K562 (cell line): Measurements from ENCODE around the gene PPP1R37.

ENCODE experiments used
- JUNB ChIP-seq: fragments of 450-650 bp; formaldehyde crosslinking; conservative IDR thresholded peaks from 2 replicates; pipeline ENCODE4 v1.4.0; 2020; ENCODE audit warnings: mild to moderate bottlenecking
- RAD51 ChIP-seq: fragments of 450-650 bp; IDR thresholded peaks from 2 replicates; pipeline ENCODE4 v1.7.1; 2016; ENCODE audit warnings: low read depth, mild to moderate bottlenecking, borderline replicate concordance
- RCOR1 ChIP-seq, 2 experiments: IDR thresholded peaks; 2 replicates each; pipeline ENCODE4 v1.6.1; 2012; ENCODE audit warnings: low read depth in 2 of 2, low read length in 2 of 2, borderline replicate concordance in 1 of 2, improper control_type of control experiment in 1 of 2
- SIN3B ChIP-seq: fragments of 450-650 bp; IDR thresholded peaks from 2 replicates; pipeline ENCODE4 v1.6.1; 2017; ENCODE audit warnings: low read depth, mild to moderate bottlenecking, moderate library complexity
- TF ChIP-seq, protein P1 (sequence below): fragments of 250-450 bp; sonication (Bioruptor Pico); IDR thresholded peaks from 2 replicates; pipeline ENCODE4 v1.4.0; 2020; ENCODE audit warnings: mild to moderate bottlenecking, moderate library complexity

DNA sequence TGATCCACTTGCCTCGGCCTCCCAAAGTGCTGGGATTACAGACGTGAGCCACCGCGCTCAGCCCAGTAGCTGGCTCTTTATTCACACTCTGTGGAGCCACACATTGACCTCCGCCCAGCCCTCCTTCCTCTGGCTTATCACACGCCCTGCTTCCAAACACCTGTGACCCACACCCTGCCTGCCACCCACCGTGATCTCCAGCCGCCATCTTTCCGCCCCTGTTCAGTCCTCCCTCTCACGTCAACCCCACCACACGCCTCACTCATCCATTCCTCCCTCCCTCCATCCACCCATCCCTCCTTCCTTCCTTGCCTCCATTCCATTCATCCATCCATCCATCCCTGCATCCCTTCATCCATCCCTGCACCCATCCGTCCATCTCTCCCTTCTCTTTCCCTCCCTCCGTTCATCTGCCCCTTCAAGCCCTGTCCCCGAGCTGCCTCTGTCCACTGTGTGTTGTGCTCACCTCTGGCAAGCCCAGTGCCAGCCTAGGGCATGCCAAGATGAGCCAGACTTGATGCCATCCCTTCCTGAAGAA lies 34.3 kb upstream of the PPP1R37 start:
- TF ChIP-seq, protein P1, sequence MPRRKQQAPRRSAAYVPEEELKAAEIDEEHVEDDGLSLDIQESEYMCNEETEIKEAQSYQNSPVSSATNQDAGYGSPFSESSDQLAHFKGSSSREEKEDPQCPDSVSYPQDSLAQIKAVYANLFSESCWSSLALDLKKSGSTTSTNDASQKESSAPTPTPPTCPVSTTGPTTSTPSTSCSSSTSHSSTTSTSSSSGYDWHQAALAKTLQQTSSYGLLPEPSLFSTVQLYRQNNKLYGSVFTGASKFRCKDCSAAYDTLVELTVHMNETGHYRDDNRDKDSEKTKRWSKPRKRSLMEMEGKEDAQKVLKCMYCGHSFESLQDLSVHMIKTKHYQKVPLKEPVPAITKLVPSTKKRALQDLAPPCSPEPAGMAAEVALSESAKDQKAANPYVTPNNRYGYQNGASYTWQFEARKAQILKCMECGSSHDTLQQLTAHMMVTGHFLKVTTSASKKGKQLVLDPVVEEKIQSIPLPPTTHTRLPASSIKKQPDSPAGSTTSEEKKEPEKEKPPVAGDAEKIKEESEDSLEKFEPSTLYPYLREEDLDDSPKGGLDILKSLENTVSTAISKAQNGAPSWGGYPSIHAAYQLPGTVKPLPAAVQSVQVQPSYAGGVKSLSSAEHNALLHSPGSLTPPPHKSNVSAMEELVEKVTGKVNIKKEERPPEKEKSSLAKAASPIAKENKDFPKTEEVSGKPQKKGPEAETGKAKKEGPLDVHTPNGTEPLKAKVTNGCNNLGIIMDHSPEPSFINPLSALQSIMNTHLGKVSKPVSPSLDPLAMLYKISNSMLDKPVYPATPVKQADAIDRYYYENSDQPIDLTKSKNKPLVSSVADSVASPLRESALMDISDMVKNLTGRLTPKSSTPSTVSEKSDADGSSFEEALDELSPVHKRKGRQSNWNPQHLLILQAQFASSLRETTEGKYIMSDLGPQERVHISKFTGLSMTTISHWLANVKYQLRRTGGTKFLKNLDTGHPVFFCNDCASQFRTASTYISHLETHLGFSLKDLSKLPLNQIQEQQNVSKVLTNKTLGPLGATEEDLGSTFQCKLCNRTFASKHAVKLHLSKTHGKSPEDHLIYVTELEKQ, result no peak
- no peak for TF ChIP-seq SIN3B
- TF ChIP-seq RAD51, result no peak
- no peak for TF ChIP-seq JUNB (CRISPR knock-in tag)
- no peak for TF ChIP-seq RCOR1 (IDR thresholded peaks at IDR 0.05; ENCODE audit: borderline replicate concordance in 1 of 2, low read depth in 2 of 2, low read length in 2 of 2)
